Measurements from ENCODE around the gene MICAL2.

- TF ChIP-seq, protein P1, sequence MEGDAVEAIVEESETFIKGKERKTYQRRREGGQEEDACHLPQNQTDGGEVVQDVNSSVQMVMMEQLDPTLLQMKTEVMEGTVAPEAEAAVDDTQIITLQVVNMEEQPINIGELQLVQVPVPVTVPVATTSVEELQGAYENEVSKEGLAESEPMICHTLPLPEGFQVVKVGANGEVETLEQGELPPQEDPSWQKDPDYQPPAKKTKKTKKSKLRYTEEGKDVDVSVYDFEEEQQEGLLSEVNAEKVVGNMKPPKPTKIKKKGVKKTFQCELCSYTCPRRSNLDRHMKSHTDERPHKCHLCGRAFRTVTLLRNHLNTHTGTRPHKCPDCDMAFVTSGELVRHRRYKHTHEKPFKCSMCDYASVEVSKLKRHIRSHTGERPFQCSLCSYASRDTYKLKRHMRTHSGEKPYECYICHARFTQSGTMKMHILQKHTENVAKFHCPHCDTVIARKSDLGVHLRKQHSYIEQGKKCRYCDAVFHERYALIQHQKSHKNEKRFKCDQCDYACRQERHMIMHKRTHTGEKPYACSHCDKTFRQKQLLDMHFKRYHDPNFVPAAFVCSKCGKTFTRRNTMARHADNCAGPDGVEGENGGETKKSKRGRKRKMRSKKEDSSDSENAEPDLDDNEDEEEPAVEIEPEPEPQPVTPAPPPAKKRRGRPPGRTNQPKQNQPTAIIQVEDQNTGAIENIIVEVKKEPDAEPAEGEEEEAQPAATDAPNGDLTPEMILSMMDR (IDR thresholded peaks at IDR 0.05), result no peak
- no peak for TF ChIP-seq POLR2A (IDR thresholded peaks at IDR 0.05)
These were observed 9.9 kb downstream of the MICAL2 start for GRCh38 chr11:12120031-12121008.
